AG09309 (cell line): ENCODE measurements around the gene TMEM95.
"Not testable (repeated sequence)": the region's sequence is repeated elsewhere in the genome, so short reads cannot be mapped to it uniquely, and the experiment has no call there.

ENCODE experiments used
- DNase-seq: peaks from one replicate; pipeline ENCODE4 v3.0.0-alpha.2; 2010; ENCODE audit warnings: low read depth
- H3K4me3 ChIP-seq: 2 replicates; pipeline ENCODE4 v1.5.1; 2011; ENCODE audit warnings: mild to moderate bottlenecking, low read depth, low read length, moderate library complexity; ENCODE audit not compliant: control insufficient read depth
- TF ChIP-seq, protein P1 (sequence below): IDR thresholded peaks from 2 replicates; pipeline ENCODE4 v1.5.1; 2011; ENCODE audit warnings: mild to moderate bottlenecking, low read depth, low read length, inconsistent platforms; ENCODE audit not compliant: insufficient read depth, control insufficient read depth; ENCODE audit errors: missing control alignments

TMEM95 gene

DNA sequence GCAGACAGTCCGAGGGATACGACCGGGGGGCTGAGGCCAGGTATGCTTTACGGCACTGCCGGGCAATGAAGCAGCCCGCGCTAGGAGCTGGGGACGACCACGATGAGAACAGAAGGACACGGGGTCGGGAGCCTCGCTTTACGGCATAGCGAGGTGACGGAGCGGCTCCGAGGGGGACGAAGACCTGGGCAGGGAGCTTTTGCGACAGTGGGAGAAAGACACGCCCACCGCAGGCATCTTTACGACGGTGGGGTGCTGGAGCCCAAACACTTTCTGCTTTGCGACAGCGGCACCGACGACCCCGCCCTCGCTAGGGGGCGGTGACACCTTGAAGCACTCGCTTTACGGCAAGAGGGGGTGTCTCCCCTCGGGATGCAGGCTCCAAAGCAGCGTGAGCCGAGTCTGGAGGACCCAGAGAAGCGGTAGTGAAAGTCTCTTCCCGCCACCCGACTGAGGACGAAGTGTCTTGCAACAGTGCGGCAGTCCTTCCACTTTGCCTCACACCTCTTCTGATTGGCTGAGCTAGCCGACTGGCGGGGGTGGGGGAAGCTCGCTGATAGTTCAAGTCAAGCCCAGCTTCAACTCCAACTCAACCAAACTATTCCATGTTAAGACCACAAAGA lies 25.5 kb upstream of the TMEM95 start:
- TF ChIP-seq, protein P1, sequence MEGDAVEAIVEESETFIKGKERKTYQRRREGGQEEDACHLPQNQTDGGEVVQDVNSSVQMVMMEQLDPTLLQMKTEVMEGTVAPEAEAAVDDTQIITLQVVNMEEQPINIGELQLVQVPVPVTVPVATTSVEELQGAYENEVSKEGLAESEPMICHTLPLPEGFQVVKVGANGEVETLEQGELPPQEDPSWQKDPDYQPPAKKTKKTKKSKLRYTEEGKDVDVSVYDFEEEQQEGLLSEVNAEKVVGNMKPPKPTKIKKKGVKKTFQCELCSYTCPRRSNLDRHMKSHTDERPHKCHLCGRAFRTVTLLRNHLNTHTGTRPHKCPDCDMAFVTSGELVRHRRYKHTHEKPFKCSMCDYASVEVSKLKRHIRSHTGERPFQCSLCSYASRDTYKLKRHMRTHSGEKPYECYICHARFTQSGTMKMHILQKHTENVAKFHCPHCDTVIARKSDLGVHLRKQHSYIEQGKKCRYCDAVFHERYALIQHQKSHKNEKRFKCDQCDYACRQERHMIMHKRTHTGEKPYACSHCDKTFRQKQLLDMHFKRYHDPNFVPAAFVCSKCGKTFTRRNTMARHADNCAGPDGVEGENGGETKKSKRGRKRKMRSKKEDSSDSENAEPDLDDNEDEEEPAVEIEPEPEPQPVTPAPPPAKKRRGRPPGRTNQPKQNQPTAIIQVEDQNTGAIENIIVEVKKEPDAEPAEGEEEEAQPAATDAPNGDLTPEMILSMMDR, result no peak

DNA sequence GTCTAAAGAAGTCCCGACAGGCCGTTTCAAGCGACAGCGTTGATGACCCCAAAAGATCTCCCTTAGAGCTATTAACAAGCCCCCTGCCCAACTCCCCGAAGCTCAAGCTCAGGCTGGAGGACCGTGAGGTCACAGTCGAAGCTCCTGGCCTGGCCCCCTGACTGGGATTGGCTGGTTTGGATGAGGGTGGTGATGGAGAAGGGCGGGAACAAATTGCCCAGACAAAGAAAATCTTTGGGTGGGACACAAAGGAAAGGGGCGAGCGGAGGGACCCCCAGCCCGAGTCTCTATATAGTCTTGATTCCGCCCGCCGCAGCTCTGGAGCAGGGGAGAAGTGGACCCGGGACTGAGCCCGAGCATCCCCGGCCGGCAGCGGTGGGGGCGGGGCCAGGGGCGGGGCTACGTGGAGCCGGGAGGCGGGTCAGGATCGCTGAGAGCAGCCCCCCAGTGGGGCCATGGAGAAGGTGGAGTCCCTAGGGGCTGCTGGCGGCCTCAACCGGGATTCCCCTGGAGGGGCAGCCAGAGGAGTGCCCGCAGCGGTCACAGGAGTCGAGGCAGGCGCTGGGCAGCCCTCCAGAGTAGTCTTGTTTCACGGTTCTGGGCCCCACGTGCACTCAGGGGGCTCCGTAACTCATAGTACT lies 24.8 kb upstream of the TMEM95 start:
- peak overlapping the region; percentile 88 for H3K4me3 ChIP-seq
- TF ChIP-seq, protein P1, result no peak
- no peak for DNase-seq

More for the DNA sequence above, 25.5 kb upstream of the TMEM95 start:
- peak; percentile 98 for DNase-seq
- H3K4me3 ChIP-seq, result peak overlapping the region; percentile 88

DNA sequence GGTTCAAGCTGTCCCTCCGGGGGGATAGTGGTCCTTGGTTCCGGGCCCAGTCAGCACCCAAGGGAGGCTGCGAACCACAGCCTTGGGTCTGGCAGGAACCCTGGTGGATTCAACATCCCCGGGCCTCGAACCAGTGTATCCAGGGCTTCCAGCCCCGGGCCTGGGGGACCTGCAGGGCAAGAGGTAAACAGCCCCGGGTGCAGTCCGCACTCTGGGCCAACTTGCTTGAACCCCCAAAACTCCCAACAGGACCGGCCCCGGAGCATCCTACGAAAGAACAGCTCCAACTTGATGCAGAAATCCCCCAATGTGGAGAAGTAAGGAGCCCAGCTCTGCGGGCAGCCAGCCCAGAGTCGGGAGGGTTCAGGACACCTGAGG lies 24.3 kb upstream of the TMEM95 start:
- DNase-seq, result no peak
- peak overlapping the region; percentile 88 for H3K4me3 ChIP-seq
- TF ChIP-seq, protein P1, result no peak

DNA sequence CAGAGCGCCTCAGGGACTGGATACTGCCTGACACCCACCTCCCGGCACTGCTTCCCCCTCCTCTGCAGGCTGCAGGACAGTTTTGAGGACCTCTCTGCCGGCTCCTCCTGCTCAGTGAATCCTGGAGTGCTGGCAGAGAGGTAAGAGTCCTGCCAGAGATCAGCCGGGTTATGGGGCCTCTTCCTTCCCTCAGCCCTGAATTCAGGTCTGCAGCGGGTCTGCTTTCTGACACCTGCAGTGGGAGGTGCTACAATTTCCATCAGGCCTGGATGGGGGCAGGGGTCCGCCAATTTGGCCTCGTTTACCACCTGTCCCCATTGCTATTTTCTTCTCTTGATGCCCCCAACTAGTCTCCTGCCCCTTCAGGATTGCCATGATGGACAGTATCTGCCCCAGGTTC lies 22.8 kb upstream of the TMEM95 start:
- DNase-seq, result no peak
- TF ChIP-seq, protein P1, result no peak
- no peak overlapping the region for H3K4me3 ChIP-seq

DNA sequence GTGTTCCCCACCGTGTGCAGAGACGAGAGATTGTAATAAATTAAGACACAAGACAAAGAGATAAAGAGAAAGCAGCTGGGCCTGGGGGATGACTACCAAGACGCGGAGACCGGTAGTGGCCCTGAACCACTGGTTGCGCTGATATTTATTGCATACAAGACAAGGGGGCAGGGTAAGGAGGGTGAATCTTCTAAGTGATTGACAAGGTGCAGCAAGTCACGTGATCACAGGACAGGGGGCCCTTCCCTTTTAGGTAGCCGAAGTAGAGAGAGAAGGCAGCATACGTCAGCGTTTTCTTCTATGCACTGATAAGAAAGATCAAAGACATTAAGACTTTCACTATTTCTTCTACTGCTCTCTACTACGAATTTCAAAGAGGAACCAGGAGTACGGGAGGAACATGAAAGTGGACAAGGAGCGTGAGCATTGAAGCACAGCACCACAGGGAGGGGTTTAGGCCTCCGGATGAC lies 22.3 kb upstream of the TMEM95 start:
- not testable (repeated sequence) for DNase-seq, H3K4me3 ChIP-seq

DNA sequence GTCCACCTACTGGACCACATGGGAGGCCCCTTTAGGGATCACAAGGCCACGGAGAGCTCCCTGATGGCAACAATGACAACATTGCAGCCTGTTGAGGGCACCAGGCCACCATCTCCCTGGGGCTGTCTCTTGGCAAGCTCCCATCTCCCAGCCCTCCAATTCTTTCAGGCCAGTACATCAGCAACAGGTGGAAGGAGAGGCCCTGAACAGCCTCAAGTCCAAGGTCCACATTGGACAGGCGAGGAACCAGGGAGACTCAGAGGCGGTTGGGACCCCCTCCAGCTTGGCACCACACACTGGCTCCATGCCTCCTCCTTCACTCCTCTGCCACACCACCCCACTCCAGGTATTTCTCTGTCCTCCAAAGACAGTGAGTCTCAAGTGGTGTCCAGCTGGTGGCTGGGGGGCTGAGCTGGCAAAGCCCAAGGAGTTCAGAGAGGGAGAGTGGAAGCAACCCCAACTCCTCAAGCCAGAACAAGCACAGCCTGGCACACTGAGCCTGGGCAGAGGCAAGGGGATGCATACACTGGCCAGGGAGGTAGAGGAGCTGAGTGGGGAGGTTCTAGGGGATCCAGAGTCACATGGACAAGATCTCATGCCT lies 19.9 kb upstream of the TMEM95 start:
- DNase-seq, result no peak
- TF ChIP-seq, protein P1, result no peak
- no peak overlapping the region for H3K4me3 ChIP-seq

DNA sequence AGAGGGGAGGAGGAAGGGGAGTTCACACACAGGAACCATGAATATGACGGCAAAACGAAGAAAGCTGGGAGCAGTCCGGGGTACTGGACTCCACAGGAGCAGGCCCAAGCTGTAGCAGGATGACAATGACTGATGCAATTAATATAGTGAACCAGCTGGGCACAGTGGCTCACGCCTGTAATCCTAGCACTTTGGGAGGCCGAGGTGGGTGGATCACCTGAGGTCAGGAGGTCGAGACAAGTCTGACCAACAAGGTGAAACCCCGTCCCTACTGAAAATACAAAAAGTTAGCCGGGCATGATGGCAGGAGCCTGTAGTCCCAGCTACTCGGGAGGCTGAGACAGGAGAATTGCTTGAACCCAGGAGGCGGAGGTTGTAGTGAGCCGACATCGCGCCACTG lies 19.2 kb upstream of the TMEM95 start:
- not testable (repeated sequence) for H3K4me3 ChIP-seq, DNase-seq
